Fibroblast of lung (primary cell): Measurements from ENCODE around the gene FBXW5. TPM values are rescaled to one million over a fixed set of nuclear protein-coding genes. Genes with fewer than 3 reads are reported as not detected.

Experiments used
- DNase-seq, 2 donors: peaks; one replicate each; pipeline versions ENCODE4 v3.0.0 to v3.0.0-alpha.2; 2010; ENCODE audit warnings: low read depth in 2 of 2
- H2AFZ ChIP-seq: 2 replicates; pipeline ENCODE4 v1.5.1; 2012; ENCODE audit warnings: low read length, control low read depth, inconsistent platforms
- H3K27ac ChIP-seq: 2 replicates; pipeline ENCODE4 v1.5.1; 2011; ENCODE audit warnings: low read length, control low read depth; ENCODE audit not compliant: insufficient read depth
- H3K27me3 ChIP-seq: 2 replicates; pipeline ENCODE4 v1.5.1; 2011; ENCODE audit warnings: mild to moderate bottlenecking, low read length; ENCODE audit not compliant: control insufficient read depth, insufficient read depth
- H3K36me3 ChIP-seq: 2 replicates; pipeline ENCODE4 v1.5.1; 2011; ENCODE audit warnings: low read length; ENCODE audit not compliant: control insufficient read depth, insufficient read depth
- H3K4me1 ChIP-seq: 2 replicates; pipeline ENCODE4 v1.5.1; 2011; ENCODE audit warnings: low read length; ENCODE audit not compliant: control insufficient read depth, insufficient read depth; ENCODE audit errors: extremely low read depth
- H3K4me2 ChIP-seq: 2 replicates; pipeline ENCODE4 v1.5.1; 2011; ENCODE audit warnings: low read length, control low read depth; ENCODE audit not compliant: insufficient read depth; ENCODE audit errors: extremely low read depth
- H3K4me3 ChIP-seq, 4 experiments: fragments of 200-600 bp in 1 of 4; sonication (generic) in 1 of 4; replicated peaks in 1 of 4; 2 replicates each; pipeline ENCODE4 v1.5.1; 2011 to 2016; ENCODE audit warnings: low read length in 4 of 4, low read depth in 3 of 4, mild to moderate bottlenecking in 3 of 4, control low read depth in 2 of 4, inconsistent platforms in 1 of 4, mixed read lengths in 1 of 4; ENCODE audit not compliant: insufficient read depth in 1 of 4; ENCODE audit errors: control extremely low read depth in 1 of 4
- H3K79me2 ChIP-seq: 2 replicates; pipeline ENCODE4 v1.5.1; 2012; ENCODE audit warnings: mild to moderate bottlenecking, low read length, inconsistent platforms; ENCODE audit not compliant: control insufficient read depth, insufficient read depth
- H3K9ac ChIP-seq: 2 replicates; pipeline ENCODE4 v1.5.1; 2011; ENCODE audit warnings: mild to moderate bottlenecking, low read length, control low read depth; ENCODE audit not compliant: insufficient read depth
- H3K9me3 ChIP-seq: 2 replicates; pipeline ENCODE4 v1.5.1; 2012; ENCODE audit warnings: low read depth, low read length; ENCODE audit not compliant: control insufficient read depth, insufficient read depth
- H4K20me1 ChIP-seq: 2 replicates; pipeline ENCODE4 v1.5.1; 2011; ENCODE audit warnings: low read length; ENCODE audit not compliant: control insufficient read depth, insufficient read depth; ENCODE audit errors: extremely low read depth
- EZH2 ChIP-seq: IDR thresholded peaks from 2 replicates; pipeline ENCODE4 v1.5.1; 2012; ENCODE audit warnings: low read length, control low read depth, mild to moderate bottlenecking; ENCODE audit errors: missing control alignments
- polyA plus RNA-seq, 2 donors: library from polyadenylated mRNA; depleted of rRNA in 1 of 2; stranded (reverse) in 1 of 2; unstranded in 1 of 2; fragments of >200 nt; gene quantifications; 2 replicates each; pipeline ENCODE4 v1.2.1, GENCODE V29; 2011 to 2012; ENCODE audit warnings: missing spikeins in 1 of 2
- total RNA-seq: library from RNA; depleted of rRNA; stranded (reverse); fragments of >200 nt; gene quantifications from 2 replicates; pipeline ENCODE4 v1.2.1, GENCODE V29; 2014
- TF ChIP-seq, protein P1 (sequence below), 2 donors: IDR thresholded peaks in 1 of 2; conservative IDR thresholded peaks in 1 of 2; 1 replicate in 1 of 2; 2 replicates in 1 of 2; pipeline ENCODE4 v1.5.1; 2011 to 2012; ENCODE audit warnings: low read length in 2 of 2, control low read depth in 1 of 2, inconsistent platforms in 1 of 2, low read depth in 1 of 2, mild to moderate bottlenecking in 1 of 2

The FBXW5 gene
- total and polyA plus RNA-seq, 2 donors (not counting 1 experiment from before 2014, with no cell fraction given): 31.3 to 166 TPM

DNA sequence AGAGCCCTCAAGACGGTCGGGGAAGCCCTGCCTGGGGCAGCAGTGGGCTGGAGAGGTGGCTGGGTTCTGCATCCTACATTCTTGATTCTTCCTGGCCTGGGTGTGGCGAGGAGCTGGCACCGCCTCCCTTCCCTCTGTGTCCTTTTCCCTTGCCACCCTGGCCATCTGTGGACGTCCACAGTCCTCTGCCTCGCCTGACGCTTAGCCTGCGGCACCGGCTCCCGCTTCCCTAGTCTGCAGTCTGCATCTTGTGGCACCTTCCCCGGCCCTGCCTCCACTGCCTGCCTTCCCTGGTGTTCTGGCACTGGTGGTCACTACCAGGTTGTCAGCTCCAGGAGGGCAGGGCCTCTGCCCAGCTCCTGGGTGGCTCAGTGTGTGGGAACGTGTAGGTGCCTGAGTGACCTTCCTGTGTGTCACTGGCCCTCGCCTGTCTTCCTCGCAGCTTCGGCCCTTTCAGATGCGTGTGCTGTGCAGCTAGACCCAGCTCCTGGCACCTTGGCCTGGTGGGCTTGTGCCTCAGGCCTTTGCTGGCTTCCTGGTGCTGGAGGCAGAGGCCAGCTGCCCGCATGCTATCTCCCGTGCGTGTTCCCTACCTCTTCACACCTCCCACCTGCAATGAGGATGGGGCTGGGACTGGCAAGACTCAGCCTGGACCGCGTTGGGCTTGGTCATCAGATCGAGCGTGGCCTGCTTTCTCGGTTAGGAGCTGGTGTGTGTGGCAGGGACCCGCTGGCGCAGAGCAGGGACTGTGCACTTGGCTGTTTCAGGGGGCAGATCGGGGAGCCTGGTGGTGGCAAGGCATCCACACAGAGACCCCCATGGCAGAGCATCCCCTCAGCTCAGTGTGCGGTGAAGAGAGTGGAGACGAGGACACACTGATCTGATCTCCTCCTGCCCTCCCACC is 37.3 kb downstream of the FBXW5 start:
- Histone ChIP-seq H3K27me3 (no peaks in the 10 kb centered on the region), H3K9ac (no peak overlapping the region), H3K36me3 (peaks cover 13% of the 10 kb centered on the region), H3K79me2 (no peaks in the 10 kb centered on the region), H2AFZ (no peak overlapping the region), H3K27ac (no peak overlapping the region), H3K4me3 (no peak overlapping the region), H3K4me1 (peaks cover 3% of the 10 kb centered on the region), H3K4me2 (no peak overlapping the region), H4K20me1 (no peaks in the 10 kb centered on the region), H3K9me3 (no peaks in the 10 kb centered on the region)
- no peak for DNase-seq
- TF ChIP-seq, protein P1, sequence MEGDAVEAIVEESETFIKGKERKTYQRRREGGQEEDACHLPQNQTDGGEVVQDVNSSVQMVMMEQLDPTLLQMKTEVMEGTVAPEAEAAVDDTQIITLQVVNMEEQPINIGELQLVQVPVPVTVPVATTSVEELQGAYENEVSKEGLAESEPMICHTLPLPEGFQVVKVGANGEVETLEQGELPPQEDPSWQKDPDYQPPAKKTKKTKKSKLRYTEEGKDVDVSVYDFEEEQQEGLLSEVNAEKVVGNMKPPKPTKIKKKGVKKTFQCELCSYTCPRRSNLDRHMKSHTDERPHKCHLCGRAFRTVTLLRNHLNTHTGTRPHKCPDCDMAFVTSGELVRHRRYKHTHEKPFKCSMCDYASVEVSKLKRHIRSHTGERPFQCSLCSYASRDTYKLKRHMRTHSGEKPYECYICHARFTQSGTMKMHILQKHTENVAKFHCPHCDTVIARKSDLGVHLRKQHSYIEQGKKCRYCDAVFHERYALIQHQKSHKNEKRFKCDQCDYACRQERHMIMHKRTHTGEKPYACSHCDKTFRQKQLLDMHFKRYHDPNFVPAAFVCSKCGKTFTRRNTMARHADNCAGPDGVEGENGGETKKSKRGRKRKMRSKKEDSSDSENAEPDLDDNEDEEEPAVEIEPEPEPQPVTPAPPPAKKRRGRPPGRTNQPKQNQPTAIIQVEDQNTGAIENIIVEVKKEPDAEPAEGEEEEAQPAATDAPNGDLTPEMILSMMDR (conservative IDR thresholded peaks at IDR 0.05 in 1 of 2, IDR thresholded peaks at IDR 0.05 in 1 of 2; ENCODE audit: low read depth in 1 of 2, low read length in 2 of 2): no peak
- TF ChIP-seq EZH2: no peak

DNA sequence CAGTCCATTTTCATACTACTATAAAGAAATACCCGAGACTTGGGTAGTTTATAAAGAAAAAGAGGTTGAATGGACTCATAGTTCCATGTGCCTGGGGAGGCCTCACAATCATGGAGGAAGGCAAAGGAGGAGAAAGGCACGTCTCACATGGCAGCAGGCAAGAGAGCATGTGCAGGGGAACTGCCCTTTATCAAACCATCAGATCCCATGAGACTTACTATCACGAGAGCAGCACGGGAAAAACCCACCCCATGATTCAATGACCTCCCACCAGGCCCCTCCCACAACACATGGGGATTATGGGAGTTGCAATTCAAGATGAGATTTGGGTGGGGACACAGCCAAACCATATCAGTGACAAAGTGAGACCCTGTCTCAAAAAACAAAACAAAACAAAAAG is 38.3 kb downstream of the FBXW5 start:
- Histone ChIP-seq H3K27ac (no peak overlapping the region), H3K9me3 (no peaks in the 10 kb centered on the region), H2AFZ (no peak overlapping the region), H3K4me1 (peaks cover 13% of the 10 kb centered on the region), H3K9ac (no peak overlapping the region), H3K4me3 (no peak overlapping the region), H3K27me3 (no peaks in the 10 kb centered on the region), H4K20me1 (no peaks in the 10 kb centered on the region), H3K36me3 (peaks cover 13% of the 10 kb centered on the region), H3K79me2 (no peaks in the 10 kb centered on the region), H3K4me2 (no peak overlapping the region)
- TF ChIP-seq EZH2: no peak
- TF ChIP-seq, protein P1 (conservative IDR thresholded peaks at IDR 0.05 in 1 of 2, IDR thresholded peaks at IDR 0.05 in 1 of 2; ENCODE audit: low read depth in 1 of 2, low read length in 2 of 2): no peak
- DNase-seq: no peak

DNA sequence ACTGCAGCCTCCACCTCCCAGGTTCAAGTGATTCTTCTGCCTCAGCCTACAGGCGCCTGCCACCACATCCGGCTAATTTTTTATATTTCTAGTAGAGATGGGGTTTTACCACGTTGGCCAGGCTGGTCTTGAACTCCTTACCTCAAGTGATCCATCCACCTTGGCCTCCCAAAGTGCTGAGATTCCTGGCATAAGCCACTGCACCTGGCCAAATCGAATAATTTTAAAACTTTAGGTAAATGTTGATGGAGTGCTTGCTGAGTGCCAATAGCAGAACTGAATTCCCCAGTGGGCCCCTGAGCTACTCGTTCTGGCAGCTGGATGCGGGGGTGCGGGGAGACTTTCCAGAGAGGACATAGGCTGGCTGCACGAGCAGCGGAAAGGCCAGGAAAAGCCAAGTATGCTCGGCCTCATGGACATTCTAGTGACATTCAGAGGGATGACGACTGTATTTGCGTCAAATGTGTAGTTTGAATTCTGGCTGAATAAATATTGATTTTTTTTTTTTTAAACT is 41.4 kb downstream of the FBXW5 start:
- Histone ChIP-seq H3K27ac (peak overlapping the region; percentile 26), H3K9ac (no peak overlapping the region), H3K79me2 (no peaks in the 10 kb centered on the region), H3K9me3 (no peaks in the 10 kb centered on the region), H3K4me3 (no peak overlapping the region), H3K36me3 (peaks cover 11% of the 10 kb centered on the region), H3K4me1 (peaks cover 14% of the 10 kb centered on the region), H4K20me1 (no peaks in the 10 kb centered on the region), H3K4me2 (no peak overlapping the region), H3K27me3 (no peaks in the 10 kb centered on the region), H2AFZ (no peak overlapping the region)
- TF ChIP-seq, protein P1 (conservative IDR thresholded peaks at IDR 0.05 in 1 of 2, IDR thresholded peaks at IDR 0.05 in 1 of 2; ENCODE audit: low read depth in 1 of 2, low read length in 2 of 2): no peak
- no peak for TF ChIP-seq EZH2
- no peak for DNase-seq
